GM18870 (cell line): Measurements from ENCODE around the gene SPNS2.
"Not testable (repeated sequence)": the region's sequence is repeated elsewhere in the genome, so short reads cannot be mapped to it uniquely, and the experiment has no call there.

Experiments
- ATAC-seq: cut with Tn5 transposase; IDR thresholded peaks from one replicate; pipeline ENCODE4 v1.9.1; 2021; ENCODE audit warnings: moderate library complexity; ENCODE audit not compliant: unreplicated experiment

The SPNS2 gene

GRCh38 chr17:4562015-4562969 is 63.6 kb downstream of the SPNS2 start:
- ATAC-seq, result no peak

- ATAC-seq, result no peak
Measured at GRCh38 chr17:4565209-4566141, 66.8 kb downstream of the SPNS2 start.

GRCh38 chr17:4566785-4567184 is 68.1 kb downstream of the SPNS2 start:
- no peak for ATAC-seq

GRCh38 chr17:4569591-4569990 is 70.9 kb downstream of the SPNS2 start:
- no peak for ATAC-seq

- no peak for ATAC-seq
Measured at GRCh38 chr17:4572131-4572530, 73.5 kb downstream of the SPNS2 start.

GRCh38 chr17:4573115-4573514 is 74.4 kb downstream of the SPNS2 start:
- no peak for ATAC-seq

GRCh38 chr17:4573669-4574068 is 75.0 kb downstream of the SPNS2 start:
- no peak for ATAC-seq

GRCh38 chr17:4574448-4575045 is 75.9 kb downstream of the SPNS2 start:
- no peak for ATAC-seq

- no peak for ATAC-seq
Measured at GRCh38 chr17:4576161-4576558, 77.5 kb downstream of the SPNS2 start.

GRCh38 chr17:4576729-4577322 is 78.1 kb downstream of the SPNS2 start:
- ATAC-seq, result no peak

- no peak for ATAC-seq
Measured at GRCh38 chr17:4577386-4577993, 78.8 kb downstream of the SPNS2 start.

GRCh38 chr17:4578349-4578748 is 79.7 kb downstream of the SPNS2 start:
- not testable (repeated sequence) for ATAC-seq

GRCh38 chr17:4579678-4580077 is 81.0 kb downstream of the SPNS2 start:
- no peak for ATAC-seq

GRCh38 chr17:4580291-4580690 is 81.6 kb downstream of the SPNS2 start:
- no peak for ATAC-seq

GRCh38 chr17:4582101-4582501 is 83.4 kb downstream of the SPNS2 start:
- no peak for ATAC-seq

GRCh38 chr17:4582691-4583090 is 84.0 kb downstream of the SPNS2 start:
- no peak for ATAC-seq

GRCh38 chr17:4583206-4583605 is 84.5 kb downstream of the SPNS2 start:
- ATAC-seq, result no peak

GRCh38 chr17:4583782-4584100 is 85.1 kb downstream of the SPNS2 start:
- ATAC-seq, result no peak

GRCh38 chr17:4584101-4584916 is 85.6 kb downstream of the SPNS2 start, which contains the start of gene SMTNL2:
TSS of gene SMTNL2 (plus strand) at chr17:4584529. CDS start at chr17:4584606, 77 bp downstream.
- no peak for ATAC-seq
